ENCODE results near the gene PRRG1. TPM values are rescaled to one million over a fixed set of nuclear protein-coding genes. Genes with fewer than 3 reads are reported as not detected.

The PRRG1 gene
- polyA plus RNA-seq, 1 of the 3 experiments (the other 2 are of a cell fraction) = 3.0 TPM

GRCh38 chrX:37420185-37420584 is 71.0 kb downstream of the PRRG1 start (continued):
- TF ChIP-seq USF2 (IDR thresholded peaks at IDR 0.05; ENCODE audit: borderline replicate concordance, low read depth, low read length) = no peak
- no peak for TF ChIP-seq MXI1 (IDR thresholded peaks at IDR 0.05; ENCODE audit: low read depth, low read length)
- no peak for TF ChIP-seq FOXJ3 (CRISPR knock-in tag; IDR thresholded peaks at IDR 0.05)
- TF ChIP-seq ELF1 (IDR thresholded peaks at IDR 0.05) = no peak
- no peak for TF ChIP-seq GATA2 (CRISPR knock-in tag; IDR thresholded peaks at IDR 0.05)
- no peak for TF ChIP-seq SMC3 (IDR thresholded peaks at IDR 0.05; ENCODE audit: low read depth, low read length)
- no peak for TF ChIP-seq FOSL2 (IDR thresholded peaks at IDR 0.05; ENCODE audit: borderline replicate concordance, low read depth)
- no peak for TF ChIP-seq JUND (IDR thresholded peaks at IDR 0.05)
- TF ChIP-seq USF1 (IDR thresholded peaks at IDR 0.05; ENCODE audit: borderline replicate concordance, low read depth) = no peak
- TF ChIP-seq TCF12 (IDR thresholded peaks at IDR 0.05) = no peak
- TF ChIP-seq MAX (IDR thresholded peaks at IDR 0.05; ENCODE audit: low read depth) = no peak

- no peaks in the 10 kb centered on the region for H3K4me1 ChIP-seq (ENCODE audit: control insufficient read depth in 1 of 2, insufficient read depth in 2 of 2, low read depth in 1 of 2, low read length in 1 of 2)
Measured at GRCh38 chrX:37420756-37421155, 71.6 kb downstream of the PRRG1 start.

More at GRCh38 chrX:37420756-37421155, 71.6 kb downstream of the PRRG1 start:
- 41% methylated on average over 3 of the region's 3 CpGs for WGBS (ENCODE audit: low lambda C conversion rate)
- H3K27ac ChIP-seq (ENCODE audit: low read depth in 2 of 2, low read length in 1 of 2) = no peak overlapping the region
- TF ChIP-seq JUND (IDR thresholded peaks at IDR 0.05) (no peak), GABPA (IDR thresholded peaks at IDR 0.05; ENCODE audit: low read depth) (no peak), CHD2 (IDR thresholded peaks at IDR 0.05; ENCODE audit: low read length, partially characterized antibody) (no peak), TEAD4 (IDR thresholded peaks at IDR 0.05; ENCODE audit: borderline replicate concordance, insufficient read depth) (no peak), CTCF (IDR thresholded peaks at IDR 0.05) (no peak), IRF3 (IDR thresholded peaks at IDR 0.05; ENCODE audit: low read depth, low read length) (no peak), USF2 (IDR thresholded peaks at IDR 0.05; ENCODE audit: borderline replicate concordance, low read depth, low read length) (no peak), SIN3A (IDR thresholded peaks at IDR 0.05; ENCODE audit: borderline replicate concordance, low read depth, low read length) (no peak), GATA2 (CRISPR knock-in tag; IDR thresholded peaks at IDR 0.05) (no peak), YY1 (IDR thresholded peaks at IDR 0.05; ENCODE audit: low read depth) (no peak), EZH2phosphoT487 (IDR thresholded peaks at IDR 0.05; ENCODE audit: borderline replicate concordance, low read depth) (no peak)
- H3K9me3 ChIP-seq = no peaks in the 10 kb centered on the region
- H2AFZ ChIP-seq (ENCODE audit: low read depth) = no peak overlapping the region
- H3K9me2 ChIP-seq = no peaks in the 10 kb centered on the region
- H3K9ac ChIP-seq = no peak overlapping the region
- no peak overlapping the region for H3K4me3 ChIP-seq (ENCODE audit: low read depth in 2 of 2, low read length in 1 of 2)
- no peaks in the 10 kb centered on the region for H3K79me2 ChIP-seq (ENCODE audit: insufficient read depth)
- no peaks in the 10 kb centered on the region for H4K20me1 ChIP-seq (ENCODE audit: insufficient read depth)
- no peak for DNase-seq
- CTCF ChIA-PET = no interaction called here
- H3F3A ChIP-seq (replicated peaks; ENCODE audit: insufficient read depth) = peaks cover 7% of the 10 kb centered on the region
- H3K27me3 ChIP-seq (ENCODE audit: insufficient read depth) = no peaks in the 10 kb centered on the region
- H3K4me2 ChIP-seq = no peak overlapping the region
- H3K36me3 ChIP-seq (replicated peaks in 1 of 2; ENCODE audit: control insufficient read depth in 1 of 2, insufficient read depth in 2 of 2, low read length in 1 of 2) = no peaks in the 10 kb centered on the region
- POLR2A ChIA-PET = no interaction called here
